A549 (cell line): ENCODE measurements around the gene NT5C. TPM values are rescaled to one million over a fixed set of nuclear protein-coding genes. Genes with fewer than 3 reads are reported as not detected.

Experiments
- CBX2 ChIP-seq: fragments of 200-600 bp; sonication (generic); IDR thresholded peaks from 2 replicates; pipeline ENCODE4 v1.6.1; 2016; ENCODE audit warnings: low read depth, mild to moderate bottlenecking, borderline replicate concordance
- CEBPB ChIP-seq, 2 experiments: fragments of >200 bp in 1 of 2; sonication (Bioruptor Twin) in 1 of 2; formaldehyde crosslinking in 1 of 2; IDR thresholded peaks; 2 replicates each; pipeline ENCODE4 v1.6.1; 2012 to 2016
- CHD4 ChIP-seq: fragments of 200-600 bp; sonication (generic); IDR thresholded peaks from 2 replicates; pipeline ENCODE4 v1.6.1; 2016; ENCODE audit warnings: antibody characterized with exemption, mild to moderate bottlenecking, borderline replicate concordance
- EHF ChIP-seq: fragments of 250-450 bp; sonication (Bioruptor Pico); IDR thresholded peaks from 2 replicates; pipeline ENCODE4 v1.5.0; 2020; ENCODE audit warnings: mild to moderate bottlenecking
- GATA3 ChIP-seq: IDR thresholded peaks from 2 replicates; pipeline ENCODE4 v1.6.1; 2012; ENCODE audit warnings: borderline replicate concordance
- HEYL ChIP-seq: fragments of 250-450 bp; sonication (Bioruptor Pico); IDR thresholded peaks from 2 replicates; pipeline ENCODE4 v1.8.0; 2021; ENCODE audit warnings: mild to moderate bottlenecking, moderate library complexity
- HOXB5 ChIP-seq: fragments of 250-450 bp; sonication (Bioruptor Pico); IDR thresholded peaks from 2 replicates; pipeline ENCODE4 v1.5.0; 2020; ENCODE audit warnings: mild to moderate bottlenecking, moderate library complexity
- JUN ChIP-seq, 2 experiments: fragments of >200 bp; sonication (Bioruptor Twin); formaldehyde crosslinking; IDR thresholded peaks; 2 replicates in 1 of 2; 3 replicates in 1 of 2; pipeline ENCODE4 v1.6.1; 2016 to 2017
- MAFK ChIP-seq: fragments of 450-650 bp; IDR thresholded peaks from 2 replicates; pipeline ENCODE4 v1.6.1; 2014; ENCODE audit not compliant: partially characterized antibody
- MAZ ChIP-seq: fragments of 150-350 bp; IDR thresholded peaks from 2 replicates; pipeline ENCODE4 v1.6.1; 2014; ENCODE audit warnings: antibody characterized with exemption, low read depth, low read length, borderline replicate concordance
- NPAS2 ChIP-seq: fragments of 250-450 bp; sonication (Bioruptor Pico); IDR thresholded peaks from 2 replicates; pipeline ENCODE4 v1.8.0; 2022; ENCODE audit warnings: mild to moderate bottlenecking, moderate library complexity, borderline replicate concordance
- POLR2A ChIP-seq: IDR thresholded peaks from 2 replicates; pipeline ENCODE4 v1.6.1; 2012; ENCODE audit warnings: mild to moderate bottlenecking, low read length
- POLR2AphosphoS2 ChIP-seq: conservative IDR thresholded peaks from 2 replicates; pipeline ENCODE4 v1.6.1; 2012; ENCODE audit warnings: low read length, improper control_type of control experiment, inconsistent platforms
- RCOR1 ChIP-seq: fragments of 150-350 bp; IDR thresholded peaks from 2 replicates; pipeline ENCODE4 v1.6.1; 2014; ENCODE audit warnings: antibody characterized with exemption, low read length, low read depth
- RNF2 ChIP-seq: fragments of 200-600 bp; sonication (generic); IDR thresholded peaks from 2 replicates; pipeline ENCODE4 v1.6.1; 2016; ENCODE audit warnings: low read depth, mild to moderate bottlenecking, antibody characterized with exemption, moderate library complexity, borderline replicate concordance
- SMC3 ChIP-seq: fragments of >200 bp; sonication (Bioruptor Twin); formaldehyde crosslinking; IDR thresholded peaks from 3 replicates; pipeline ENCODE4 v1.6.1; 2018; ENCODE audit warnings: inconsistent platforms
- TFCP2L1 ChIP-seq: fragments of 250-450 bp; sonication (Bioruptor Pico); IDR thresholded peaks from 2 replicates; pipeline ENCODE4 v1.5.0; 2021; ENCODE audit warnings: mild to moderate bottlenecking
- ZFP36 ChIP-seq: fragments of 450-650 bp; IDR thresholded peaks from 2 replicates; pipeline ENCODE4 v1.6.1; 2014; ENCODE audit warnings: borderline replicate concordance; ENCODE audit not compliant: partially characterized antibody
- ZNF302 ChIP-seq: fragments of 250-450 bp; sonication (Bioruptor Pico); IDR thresholded peaks from 2 replicates; pipeline ENCODE4 v1.9.0; 2021; ENCODE audit warnings: inconsistent platforms, mild to moderate bottlenecking, moderate library complexity
- polyA plus RNA-seq, 4 experiments: library from polyadenylated mRNA; depleted of rRNA in 3 of 4; stranded (reverse); fragments of >200 nt; fragmentation: RNase III in 1 of 4; extraction: RNeasy Plus Mini Kit Qiagen cat#74134 plus additional on column Dnase treatment in 1 of 4; gene quantifications; 2 replicates in 3 of 4; 3 replicates in 1 of 4; pipeline ENCODE4 v1.2.3, GENCODE V29; 2011 to 2017
- TF ChIP-seq, protein P1 (sequence below): fragments of >200 bp; sonication (Bioruptor Twin); formaldehyde crosslinking; IDR thresholded peaks from 3 replicates; pipeline ENCODE4 v1.5.1; 2016
- TF ChIP-seq, protein P2 (sequence below): fragments of >200 bp; sonication (Bioruptor Twin); formaldehyde crosslinking; IDR thresholded peaks from 2 replicates; pipeline ENCODE4 v1.6.1; 2016
- TF ChIP-seq, protein P3 (sequence below): fragments of 200-600 bp; sonication (generic); IDR thresholded peaks from 2 replicates; pipeline ENCODE4 v1.6.1; 2016; ENCODE audit warnings: antibody characterized with exemption, mild to moderate bottlenecking, moderate library complexity
- TF ChIP-seq, protein P4 (sequence below): fragments of 450-650 bp; IDR thresholded peaks from 2 replicates; pipeline ENCODE4 v1.6.1; 2014; ENCODE audit warnings: antibody characterized with exemption

The NT5C gene
- polyA plus RNA-seq, 2 of the 4 experiments (the other 2 are of a cell fraction) = 73.7 to 91.4 TPM

DNA sequence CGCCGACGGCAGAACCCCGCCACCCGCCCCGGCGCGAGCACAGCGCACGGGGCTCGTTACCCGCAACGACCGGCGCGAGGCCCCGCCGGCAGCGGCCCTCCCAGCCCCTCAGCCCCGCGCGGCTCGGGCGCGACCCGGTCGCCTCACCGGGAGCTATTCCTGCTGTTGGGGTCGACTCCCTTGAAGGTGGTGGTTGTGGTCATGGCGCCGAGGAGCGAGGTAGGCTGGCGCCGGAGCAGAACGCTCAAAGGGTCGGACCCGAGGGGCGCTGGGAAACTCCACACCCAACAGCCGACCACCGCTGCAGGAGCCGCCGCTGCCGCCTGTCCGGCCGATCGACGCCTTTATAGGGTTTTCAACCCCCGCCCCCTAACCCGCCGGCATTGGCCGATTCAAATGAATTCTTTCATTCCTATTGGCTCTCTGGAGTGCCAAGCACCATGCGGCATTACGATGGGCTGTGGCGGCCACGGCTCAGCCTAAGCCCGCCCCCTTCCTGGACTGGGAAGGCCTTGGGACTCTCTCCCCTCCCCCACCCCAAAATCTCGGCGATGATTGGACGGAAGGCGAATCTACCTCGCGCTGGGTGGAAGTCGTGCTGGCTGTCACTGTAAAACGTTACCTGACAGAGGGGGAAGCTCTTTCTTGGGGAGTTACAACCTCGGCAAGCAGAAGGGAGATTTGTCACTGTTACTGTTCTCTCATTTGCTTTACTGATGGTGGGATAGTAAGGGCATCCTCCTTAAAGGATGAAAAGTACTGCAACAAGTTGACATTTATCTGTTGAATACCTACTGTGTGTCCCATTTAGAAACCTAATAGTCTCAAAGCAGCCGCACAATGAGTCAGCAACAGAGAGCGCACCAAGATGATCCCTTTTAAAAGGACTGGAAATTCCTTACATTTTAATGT is 22.9 kb upstream of the NT5C start, which contains the start of gene JPT1 (continued):
- TF ChIP-seq, protein P1, sequence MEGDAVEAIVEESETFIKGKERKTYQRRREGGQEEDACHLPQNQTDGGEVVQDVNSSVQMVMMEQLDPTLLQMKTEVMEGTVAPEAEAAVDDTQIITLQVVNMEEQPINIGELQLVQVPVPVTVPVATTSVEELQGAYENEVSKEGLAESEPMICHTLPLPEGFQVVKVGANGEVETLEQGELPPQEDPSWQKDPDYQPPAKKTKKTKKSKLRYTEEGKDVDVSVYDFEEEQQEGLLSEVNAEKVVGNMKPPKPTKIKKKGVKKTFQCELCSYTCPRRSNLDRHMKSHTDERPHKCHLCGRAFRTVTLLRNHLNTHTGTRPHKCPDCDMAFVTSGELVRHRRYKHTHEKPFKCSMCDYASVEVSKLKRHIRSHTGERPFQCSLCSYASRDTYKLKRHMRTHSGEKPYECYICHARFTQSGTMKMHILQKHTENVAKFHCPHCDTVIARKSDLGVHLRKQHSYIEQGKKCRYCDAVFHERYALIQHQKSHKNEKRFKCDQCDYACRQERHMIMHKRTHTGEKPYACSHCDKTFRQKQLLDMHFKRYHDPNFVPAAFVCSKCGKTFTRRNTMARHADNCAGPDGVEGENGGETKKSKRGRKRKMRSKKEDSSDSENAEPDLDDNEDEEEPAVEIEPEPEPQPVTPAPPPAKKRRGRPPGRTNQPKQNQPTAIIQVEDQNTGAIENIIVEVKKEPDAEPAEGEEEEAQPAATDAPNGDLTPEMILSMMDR = no peak
- TF ChIP-seq ZNF302 (CRISPR knock-in tag) (no peak), POLR2AphosphoS2 (no peak; the same call in 1 of the 2 replicates), GATA3 (peak; percentile 30; the same call in 1 of the 2 replicates), HOXB5 (CRISPR knock-in tag) (no peak), SMC3 (no peak; the same call in 2 of the 3 replicates), TFCP2L1 (CRISPR knock-in tag) (peak; percentile 90), NPAS2 (no peak), CEBPB (IDR thresholded peaks at IDR 0.05) (no peak), MAFK (no peak), EHF (CRISPR knock-in tag) (no peak), MAZ (0 out of 2 replicates have a peak, but pooled peaks have one; percentile 41), RNF2 (no peak), POLR2A (peak; percentile 100), RCOR1 (no peak), HEYL (CRISPR knock-in tag) (no peak), CHD4 (no peak), CBX2 (peak; percentile 68; the same call in 1 of the 2 replicates), JUN (IDR thresholded peaks at IDR 0.05) (peak; percentile 93 to 99), ZFP36 (no peak)
- TF ChIP-seq, protein P2, sequence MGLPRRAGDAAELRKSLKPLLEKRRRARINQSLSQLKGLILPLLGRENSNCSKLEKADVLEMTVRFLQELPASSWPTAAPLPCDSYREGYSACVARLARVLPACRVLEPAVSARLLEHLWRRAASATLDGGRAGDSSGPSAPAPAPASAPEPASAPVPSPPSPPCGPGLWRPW = no peak
- TF ChIP-seq, protein P3, sequence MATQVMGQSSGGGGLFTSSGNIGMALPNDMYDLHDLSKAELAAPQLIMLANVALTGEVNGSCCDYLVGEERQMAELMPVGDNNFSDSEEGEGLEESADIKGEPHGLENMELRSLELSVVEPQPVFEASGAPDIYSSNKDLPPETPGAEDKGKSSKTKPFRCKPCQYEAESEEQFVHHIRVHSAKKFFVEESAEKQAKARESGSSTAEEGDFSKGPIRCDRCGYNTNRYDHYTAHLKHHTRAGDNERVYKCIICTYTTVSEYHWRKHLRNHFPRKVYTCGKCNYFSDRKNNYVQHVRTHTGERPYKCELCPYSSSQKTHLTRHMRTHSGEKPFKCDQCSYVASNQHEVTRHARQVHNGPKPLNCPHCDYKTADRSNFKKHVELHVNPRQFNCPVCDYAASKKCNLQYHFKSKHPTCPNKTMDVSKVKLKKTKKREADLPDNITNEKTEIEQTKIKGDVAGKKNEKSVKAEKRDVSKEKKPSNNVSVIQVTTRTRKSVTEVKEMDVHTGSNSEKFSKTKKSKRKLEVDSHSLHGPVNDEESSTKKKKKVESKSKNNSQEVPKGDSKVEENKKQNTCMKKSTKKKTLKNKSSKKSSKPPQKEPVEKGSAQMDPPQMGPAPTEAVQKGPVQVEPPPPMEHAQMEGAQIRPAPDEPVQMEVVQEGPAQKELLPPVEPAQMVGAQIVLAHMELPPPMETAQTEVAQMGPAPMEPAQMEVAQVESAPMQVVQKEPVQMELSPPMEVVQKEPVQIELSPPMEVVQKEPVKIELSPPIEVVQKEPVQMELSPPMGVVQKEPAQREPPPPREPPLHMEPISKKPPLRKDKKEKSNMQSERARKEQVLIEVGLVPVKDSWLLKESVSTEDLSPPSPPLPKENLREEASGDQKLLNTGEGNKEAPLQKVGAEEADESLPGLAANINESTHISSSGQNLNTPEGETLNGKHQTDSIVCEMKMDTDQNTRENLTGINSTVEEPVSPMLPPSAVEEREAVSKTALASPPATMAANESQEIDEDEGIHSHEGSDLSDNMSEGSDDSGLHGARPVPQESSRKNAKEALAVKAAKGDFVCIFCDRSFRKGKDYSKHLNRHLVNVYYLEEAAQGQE = peak; percentile 39; the same call in 1 of the 2 replicates
- TF ChIP-seq, protein P4, sequence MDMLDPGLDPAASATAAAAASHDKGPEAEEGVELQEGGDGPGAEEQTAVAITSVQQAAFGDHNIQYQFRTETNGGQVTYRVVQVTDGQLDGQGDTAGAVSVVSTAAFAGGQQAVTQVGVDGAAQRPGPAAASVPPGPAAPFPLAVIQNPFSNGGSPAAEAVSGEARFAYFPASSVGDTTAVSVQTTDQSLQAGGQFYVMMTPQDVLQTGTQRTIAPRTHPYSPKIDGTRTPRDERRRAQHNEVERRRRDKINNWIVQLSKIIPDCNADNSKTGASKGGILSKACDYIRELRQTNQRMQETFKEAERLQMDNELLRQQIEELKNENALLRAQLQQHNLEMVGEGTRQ = no peak
